ENCODE results near the gene KLHL29. TPM values are rescaled to one million over a fixed set of nuclear protein-coding genes. Genes with fewer than 3 reads are reported as not detected.

KLHL29 gene
- total RNA-seq, 4 donors from 2014 or later: 39.6 to 52.0 (median 40.4) TPM

DNA sequence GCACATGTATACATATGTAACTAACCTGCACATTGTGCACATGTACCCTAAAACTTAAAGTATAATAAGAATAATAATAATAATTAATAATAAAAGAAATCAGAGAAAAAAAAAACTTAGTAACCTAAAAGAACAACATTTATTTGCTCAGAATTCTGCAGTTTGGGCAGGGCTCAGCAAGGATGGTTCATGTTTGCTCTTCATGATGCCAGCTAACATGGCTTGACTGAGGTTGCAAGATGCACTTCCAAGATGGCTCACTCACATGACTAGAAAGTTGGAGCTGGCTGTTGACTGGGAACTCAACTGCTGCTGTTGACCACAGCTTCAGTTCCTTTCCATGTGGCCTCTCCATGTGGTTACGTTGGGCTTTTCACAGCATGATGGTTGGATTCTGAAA, 56.4 kb downstream of the KLHL29 start:
- Histone ChIP-seq H3K27ac (no peak overlapping the region), H3K36me3 (peaks cover 0 to 10% (median 0%) of the 10 kb centered on the region in 3 donors), H3K9me3 (peaks cover 0 to 25% (median 2%) of the 10 kb centered on the region in 4 donors), H3K4me1 (peaks cover 0 to 12% (median 0%) of the 10 kb centered on the region in 4 donors), H3K4me3 (no peak overlapping the region), H3K27me3 (no peaks in the 10 kb centered on the region)
- DNase-seq (ENCODE audit: low spot score in 2 of 2): no peak
- TF ChIP-seq, protein P1, sequence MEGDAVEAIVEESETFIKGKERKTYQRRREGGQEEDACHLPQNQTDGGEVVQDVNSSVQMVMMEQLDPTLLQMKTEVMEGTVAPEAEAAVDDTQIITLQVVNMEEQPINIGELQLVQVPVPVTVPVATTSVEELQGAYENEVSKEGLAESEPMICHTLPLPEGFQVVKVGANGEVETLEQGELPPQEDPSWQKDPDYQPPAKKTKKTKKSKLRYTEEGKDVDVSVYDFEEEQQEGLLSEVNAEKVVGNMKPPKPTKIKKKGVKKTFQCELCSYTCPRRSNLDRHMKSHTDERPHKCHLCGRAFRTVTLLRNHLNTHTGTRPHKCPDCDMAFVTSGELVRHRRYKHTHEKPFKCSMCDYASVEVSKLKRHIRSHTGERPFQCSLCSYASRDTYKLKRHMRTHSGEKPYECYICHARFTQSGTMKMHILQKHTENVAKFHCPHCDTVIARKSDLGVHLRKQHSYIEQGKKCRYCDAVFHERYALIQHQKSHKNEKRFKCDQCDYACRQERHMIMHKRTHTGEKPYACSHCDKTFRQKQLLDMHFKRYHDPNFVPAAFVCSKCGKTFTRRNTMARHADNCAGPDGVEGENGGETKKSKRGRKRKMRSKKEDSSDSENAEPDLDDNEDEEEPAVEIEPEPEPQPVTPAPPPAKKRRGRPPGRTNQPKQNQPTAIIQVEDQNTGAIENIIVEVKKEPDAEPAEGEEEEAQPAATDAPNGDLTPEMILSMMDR (IDR thresholded peaks at IDR 0.05): no peak
- WGBS, 2 donors: 100% methylated on average over 1 of the region's 1 CpG

DNA sequence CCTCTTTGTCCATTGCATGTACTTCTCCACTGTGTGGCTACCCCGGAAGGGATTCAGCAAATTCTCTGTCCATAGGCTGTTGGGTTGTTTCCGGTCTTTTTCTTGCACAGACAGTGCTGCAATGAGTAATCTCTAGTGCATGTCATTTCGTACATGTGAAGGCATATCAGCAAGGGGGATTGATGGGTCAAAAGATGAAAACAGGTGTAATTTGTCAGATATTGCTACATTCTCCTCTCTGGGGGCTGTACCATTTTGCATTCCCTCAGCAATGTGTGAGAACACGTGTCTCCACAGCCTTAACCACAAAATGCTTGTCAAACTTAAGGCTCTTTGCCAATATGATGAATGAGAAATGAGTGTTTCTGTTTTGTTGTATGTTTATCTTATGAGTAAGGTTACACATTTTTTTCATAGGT, 60.5 kb downstream of the KLHL29 start:
- Histone ChIP-seq H3K27me3 (no peaks in the 10 kb centered on the region), H3K27ac (no peak overlapping the region), H3K9me3 (peaks cover 0 to 20% (median 2%) of the 10 kb centered on the region in 4 donors), H3K36me3 (peaks cover 0 to 10% (median 0%) of the 10 kb centered on the region in 3 donors), H3K4me1 (peaks cover 0 to 35% (median 15%) of the 10 kb centered on the region in 4 donors), H3K4me3 (no peak overlapping the region)
- WGBS, 2 donors: 65 to 66% methylated on average over 4 of the region's 4 CpGs
- TF ChIP-seq, protein P1 (IDR thresholded peaks at IDR 0.05): no peak
- no peak for TF ChIP-seq EP300 (IDR thresholded peaks at IDR 0.05)
- no peak for TF ChIP-seq POLR2A (IDR thresholded peaks at IDR 0.05)
- DNase-seq (ENCODE audit: low spot score in 2 of 2): no peak

DNA sequence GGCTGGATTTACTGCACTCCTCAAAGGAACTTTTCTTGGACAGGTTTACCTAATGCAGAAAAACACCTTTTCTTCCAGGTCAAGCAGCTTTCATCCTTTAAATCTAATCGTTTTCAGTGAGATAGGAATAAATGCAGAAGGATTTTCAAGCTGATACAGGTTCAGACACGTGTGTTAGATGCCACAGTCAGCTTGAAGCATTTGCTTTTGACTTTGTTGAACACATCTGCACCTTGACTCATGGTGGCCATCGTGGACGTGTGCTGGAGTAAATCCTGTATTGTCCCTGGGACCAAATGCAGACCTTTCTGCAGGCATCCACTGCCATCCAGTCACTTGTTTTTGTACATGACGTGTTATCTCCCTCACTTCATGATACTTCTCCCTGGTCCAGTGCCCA, 61.9 kb downstream of the KLHL29 start:
- H3K9me3 ChIP-seq: peaks cover 0 to 8% (median 0%) of the 10 kb centered on the region in 4 donors
- H3K27me3 ChIP-seq: no peaks in the 10 kb centered on the region
- no peak overlapping the region for H3K27ac ChIP-seq
- H3K4me1 ChIP-seq: peaks cover 0 to 41% (median 18%) of the 10 kb centered on the region in 4 donors
- H3K36me3 ChIP-seq: peaks cover 0 to 5% (median 0%) of the 10 kb centered on the region in 3 donors
- TF ChIP-seq EP300 (IDR thresholded peaks at IDR 0.05) (no peak), POLR2A (IDR thresholded peaks at IDR 0.05) (no peak)
- TF ChIP-seq, protein P1 (IDR thresholded peaks at IDR 0.05): no peak
- DNase-seq (ENCODE audit: low spot score in 2 of 2): no peak
- no peak overlapping the region for H3K4me3 ChIP-seq
- 86 to 90% methylated on average over 5 of the region's 5 CpGs for WGBS, 2 donors

DNA sequence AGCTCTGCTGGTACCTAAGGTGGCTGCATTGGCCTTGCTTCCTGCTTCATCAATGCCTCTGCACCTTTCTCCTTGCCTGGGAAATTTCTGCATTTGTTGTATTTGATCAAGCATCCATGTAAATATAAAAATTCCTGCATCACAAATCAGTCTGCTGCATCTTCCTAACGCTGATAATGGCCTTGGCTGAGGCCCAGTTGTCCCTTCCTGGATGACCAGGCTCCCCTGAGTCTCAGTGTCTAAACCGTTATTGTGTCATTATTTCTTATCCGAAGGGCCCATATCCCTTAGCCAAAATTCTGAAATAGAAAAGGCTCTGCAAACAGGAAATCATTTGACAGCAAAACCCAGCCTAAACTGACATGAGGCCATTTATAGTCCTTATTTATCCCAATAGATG, 62.4 kb downstream of the KLHL29 start:
- Histone ChIP-seq H3K4me3 (no peak overlapping the region), H3K27ac (no peak overlapping the region), H3K9me3 (peaks cover 0 to 3% (median 0%) of the 10 kb centered on the region in 4 donors), H3K27me3 (no peaks in the 10 kb centered on the region), H3K4me1 (peaks cover 0 to 44% (median 20%) of the 10 kb centered on the region in 4 donors), H3K36me3 (peaks cover 0 to under 1% (median 0%) of the 10 kb centered on the region in 3 donors)
- TF ChIP-seq POLR2A (IDR thresholded peaks at IDR 0.05) (no peak), EP300 (IDR thresholded peaks at IDR 0.05) (no peak)
- TF ChIP-seq, protein P1 (IDR thresholded peaks at IDR 0.05): no peak
- DNase-seq (ENCODE audit: low spot score in 2 of 2): no peak
- WGBS, 2 donors: 51 to 58% methylated on average over 3 of the region's 3 CpGs

DNA sequence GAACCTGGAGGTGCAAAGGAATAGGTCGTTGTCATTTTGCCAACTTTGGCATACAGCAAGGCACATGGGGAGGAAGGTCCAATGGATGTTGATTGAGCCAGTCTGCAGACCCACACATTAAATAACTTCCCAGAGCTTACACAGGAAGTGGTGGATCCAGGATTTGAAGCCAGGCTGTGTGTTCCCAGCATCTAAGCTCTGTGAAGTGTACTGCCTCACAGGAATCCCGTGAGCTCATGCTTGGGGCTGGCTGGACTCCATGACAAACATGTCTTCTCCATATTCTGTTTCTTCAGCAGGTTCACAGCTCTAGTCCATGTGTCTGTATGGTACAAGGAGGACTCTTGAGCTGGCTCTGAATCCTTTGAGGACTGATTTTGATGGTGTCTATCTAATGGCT, 63.9 kb downstream of the KLHL29 start:
- H3K4me3 ChIP-seq: no peak overlapping the region
- H3K36me3 ChIP-seq: no peaks in the 10 kb centered on the region
- H3K4me1 ChIP-seq: peaks cover 0 to 59% (median 35%) of the 10 kb centered on the region in 4 donors
- peak overlapping the region in 2 of 4 donors; percentile 84 to 87 for H3K27ac ChIP-seq
- 72% methylated on average over 2 of the region's 2 CpGs for WGBS, 2 donors
- no peaks in the 10 kb centered on the region for H3K27me3 ChIP-seq
- DNase-seq (ENCODE audit: low spot score in 2 of 2): no peak
- H3K9me3 ChIP-seq: no peaks in the 10 kb centered on the region
- TF ChIP-seq POLR2A (IDR thresholded peaks at IDR 0.05) (no peak), EP300 (IDR thresholded peaks at IDR 0.05) (no peak)
- TF ChIP-seq, protein P1 (IDR thresholded peaks at IDR 0.05): no peak

Measured in tibial nerve (tissue), 4 donors.